Measurements from ENCODE around the gene EFNA5.

DNA sequence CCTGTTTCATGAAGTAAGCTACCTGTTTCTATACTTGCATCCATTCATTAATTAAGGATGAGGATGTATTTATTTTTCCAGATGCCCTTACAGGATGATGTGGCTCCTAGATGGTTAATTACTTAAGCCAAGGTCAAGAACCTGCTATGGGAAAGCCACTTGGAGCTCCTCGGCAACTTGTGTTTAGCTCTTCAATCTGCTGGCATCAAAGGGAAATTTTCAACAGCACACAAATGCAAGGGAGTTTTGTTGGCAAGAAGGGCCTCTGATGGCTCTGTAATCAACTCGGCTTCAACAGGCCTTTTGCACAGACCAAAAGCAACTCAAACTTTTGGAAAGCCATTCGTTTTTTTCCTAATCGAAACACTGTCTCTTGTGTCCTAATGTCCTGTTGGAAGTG, 125.3 kb downstream of the EFNA5 start:
- TF ChIP-seq EZH2 (IDR thresholded peaks at IDR 0.05; ENCODE audit: low read length), result no peak
- TF ChIP-seq, protein P1, sequence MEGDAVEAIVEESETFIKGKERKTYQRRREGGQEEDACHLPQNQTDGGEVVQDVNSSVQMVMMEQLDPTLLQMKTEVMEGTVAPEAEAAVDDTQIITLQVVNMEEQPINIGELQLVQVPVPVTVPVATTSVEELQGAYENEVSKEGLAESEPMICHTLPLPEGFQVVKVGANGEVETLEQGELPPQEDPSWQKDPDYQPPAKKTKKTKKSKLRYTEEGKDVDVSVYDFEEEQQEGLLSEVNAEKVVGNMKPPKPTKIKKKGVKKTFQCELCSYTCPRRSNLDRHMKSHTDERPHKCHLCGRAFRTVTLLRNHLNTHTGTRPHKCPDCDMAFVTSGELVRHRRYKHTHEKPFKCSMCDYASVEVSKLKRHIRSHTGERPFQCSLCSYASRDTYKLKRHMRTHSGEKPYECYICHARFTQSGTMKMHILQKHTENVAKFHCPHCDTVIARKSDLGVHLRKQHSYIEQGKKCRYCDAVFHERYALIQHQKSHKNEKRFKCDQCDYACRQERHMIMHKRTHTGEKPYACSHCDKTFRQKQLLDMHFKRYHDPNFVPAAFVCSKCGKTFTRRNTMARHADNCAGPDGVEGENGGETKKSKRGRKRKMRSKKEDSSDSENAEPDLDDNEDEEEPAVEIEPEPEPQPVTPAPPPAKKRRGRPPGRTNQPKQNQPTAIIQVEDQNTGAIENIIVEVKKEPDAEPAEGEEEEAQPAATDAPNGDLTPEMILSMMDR (optimal IDR thresholded peaks at IDR 0.05 in 1 of 3, IDR thresholded peaks at IDR 0.05 in 1 of 3, conservative IDR thresholded peaks at IDR 0.05 in 1 of 3; ENCODE audit: extremely low read depth in 1 of 3, insufficient read depth in 2 of 3, low read length in 3 of 3), result no peak

Data from keratinocyte (primary cell).